GM23248 (cell line): ENCODE data around the gene FBXW8.

Source experiments
- EZH2 ChIP-seq: fragments of 200-600 bp; sonication (generic); IDR thresholded peaks from 2 replicates; pipeline ENCODE4 v1.6.1; 2018; ENCODE audit warnings: antibody characterized with exemption, mild to moderate bottlenecking; ENCODE audit not compliant: insufficient read depth, poor library complexity, severe bottlenecking
- EZH2phosphoT487 ChIP-seq: fragments of 200-600 bp; sonication (generic); IDR thresholded peaks from 2 replicates; pipeline ENCODE4 v1.6.1; 2018; ENCODE audit warnings: antibody characterized with exemption, moderate library complexity, mild to moderate bottlenecking, low read depth; ENCODE audit not compliant: insufficient read depth

DNA sequence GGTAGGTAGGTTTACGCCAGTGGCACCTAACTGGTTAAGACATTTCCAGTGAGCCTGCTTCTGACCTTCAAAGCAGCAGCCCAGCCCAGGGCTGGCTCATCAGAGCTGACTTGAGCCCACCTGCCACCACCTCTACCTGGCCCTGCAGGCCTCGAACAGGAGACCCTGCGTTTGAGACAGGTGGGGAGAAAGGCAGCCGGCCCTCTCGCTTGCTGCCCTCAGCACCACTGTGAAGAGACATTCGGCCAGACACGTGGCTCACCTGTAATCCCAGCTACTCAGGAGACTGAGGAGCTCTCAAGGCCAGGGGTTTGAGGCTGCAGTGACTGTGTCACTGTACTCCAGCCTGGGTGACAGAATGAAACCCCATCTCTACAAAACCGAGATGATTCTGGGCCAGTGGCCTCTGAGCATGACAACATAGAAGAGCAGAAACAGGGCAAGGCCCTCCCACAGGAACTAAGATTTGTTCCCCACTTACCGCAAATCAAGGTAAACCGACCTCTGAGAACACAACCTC is 114.3 kb downstream of the FBXW8 start:
- TF ChIP-seq EZH2 (no peak), EZH2phosphoT487 (no peak)
